OCI-LY1 (cell line): ENCODE results near the gene LAMA3.

Experiments
- CTCF ChIP-seq: fragments of 200-600 bp; sonication (generic), shearing (Covaris generic); IDR thresholded peaks from 2 replicates; pipeline ENCODE4 v1.5.1; 2017; ENCODE audit warnings: mild to moderate bottlenecking, antibody characterized with exemption, low read length, moderate library complexity, mixed read lengths
- EZH2 ChIP-seq: fragments of 200-600 bp; sonication (generic), shearing (Covaris generic); IDR thresholded peaks from 2 replicates; pipeline ENCODE4 v1.8.0; 2017; ENCODE audit warnings: borderline replicate concordance, mixed run types, mild to moderate bottlenecking, antibody characterized with exemption, low read length, moderate library complexity, mixed read lengths

DNA sequence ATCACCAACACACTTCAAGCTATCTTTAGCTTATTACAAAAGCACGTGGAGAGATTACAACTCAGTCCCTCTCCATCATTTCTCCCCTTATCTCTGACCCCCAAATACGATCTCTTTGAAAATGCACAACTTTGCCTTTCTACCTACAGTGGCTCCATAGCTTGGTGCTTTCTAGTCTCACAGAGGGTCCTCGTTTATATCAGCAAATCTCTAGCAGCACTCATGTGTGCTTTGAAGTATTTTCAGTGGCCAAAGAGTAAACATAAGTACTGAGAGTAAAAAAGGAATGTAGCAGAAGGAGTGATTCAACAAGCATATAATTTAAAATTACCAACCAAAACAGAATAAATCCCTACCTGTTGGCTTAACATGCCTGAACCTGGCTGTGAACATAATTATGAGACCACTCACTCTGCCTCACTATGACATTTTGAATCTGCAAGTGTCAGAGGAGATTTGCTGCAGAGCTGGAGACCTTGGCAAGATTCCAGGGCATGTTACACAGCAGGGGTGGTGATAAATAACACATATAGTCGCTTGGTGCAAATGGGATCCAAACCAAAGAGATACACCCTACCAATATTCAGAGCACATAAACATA, 54.6 kb downstream of the LAMA3 start:
- no peak for TF ChIP-seq CTCF
- no peak for TF ChIP-seq EZH2
